ENCODE data around the gene KDELR3.
A peak's percentile ranks its signal among the peaks of the same experiment; 100 is the strongest.

Gene KDELR3

DNA sequence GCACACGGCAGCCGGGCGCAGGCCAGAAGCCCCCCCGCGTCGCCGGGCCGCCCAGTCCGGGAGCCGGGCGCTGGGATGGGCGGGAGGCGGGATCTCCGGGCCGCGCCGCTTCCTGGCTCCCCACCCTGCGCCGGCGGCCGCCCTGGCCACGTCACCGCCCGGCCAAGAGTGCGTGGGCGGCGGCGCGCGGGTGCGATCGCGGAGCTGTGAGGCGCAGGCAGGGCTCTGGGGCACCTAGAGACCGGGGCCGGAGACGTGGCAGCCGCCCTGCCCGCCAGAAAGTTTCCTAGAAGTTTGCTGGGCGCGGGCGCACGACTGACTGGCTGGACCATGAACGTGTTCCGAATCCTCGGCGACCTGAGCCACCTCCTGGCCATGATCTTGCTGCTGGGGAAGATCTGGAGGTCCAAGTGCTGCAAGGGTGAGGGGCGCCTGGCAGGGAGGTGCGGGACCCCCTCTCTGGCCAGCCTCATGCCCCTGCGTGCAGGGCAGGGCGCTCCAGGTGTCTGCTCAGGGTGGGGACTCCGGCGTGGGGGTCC lies at the start of gene KDELR3:
Gene KDELR3, plus strand, starts transcription at position 193 of the 539 bp plus-strand sequence. Its CDS starts 138 bp downstream, at position 331.
- peak in 1 of 2 donors; percentile 13 for DNase-seq (ENCODE audit: low read depth in 2 of 2)

DNA sequence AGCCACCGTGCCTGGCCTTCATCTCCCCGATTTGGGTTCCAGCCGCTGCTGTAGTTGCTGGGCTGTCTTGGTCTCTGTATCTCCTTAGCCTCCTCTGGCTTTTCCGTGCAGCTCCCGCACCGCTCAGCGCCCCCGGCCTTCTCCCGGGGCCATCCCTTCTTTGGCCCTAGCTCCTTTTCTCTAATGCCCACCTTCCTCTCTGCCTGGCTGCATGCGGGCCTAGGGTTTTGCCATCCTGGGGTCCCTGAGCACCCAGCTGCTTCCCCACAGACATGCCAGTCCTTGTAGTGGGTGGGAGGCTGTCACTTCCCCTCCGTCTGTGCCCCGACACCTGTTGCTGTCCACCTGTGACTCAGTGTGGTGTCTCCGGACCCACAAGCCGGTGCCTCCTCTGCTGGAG lies 49.3 kb upstream of the KDELR3 start:
- DNase-seq (ENCODE audit: low read depth in 2 of 2), result no peak

DNA sequence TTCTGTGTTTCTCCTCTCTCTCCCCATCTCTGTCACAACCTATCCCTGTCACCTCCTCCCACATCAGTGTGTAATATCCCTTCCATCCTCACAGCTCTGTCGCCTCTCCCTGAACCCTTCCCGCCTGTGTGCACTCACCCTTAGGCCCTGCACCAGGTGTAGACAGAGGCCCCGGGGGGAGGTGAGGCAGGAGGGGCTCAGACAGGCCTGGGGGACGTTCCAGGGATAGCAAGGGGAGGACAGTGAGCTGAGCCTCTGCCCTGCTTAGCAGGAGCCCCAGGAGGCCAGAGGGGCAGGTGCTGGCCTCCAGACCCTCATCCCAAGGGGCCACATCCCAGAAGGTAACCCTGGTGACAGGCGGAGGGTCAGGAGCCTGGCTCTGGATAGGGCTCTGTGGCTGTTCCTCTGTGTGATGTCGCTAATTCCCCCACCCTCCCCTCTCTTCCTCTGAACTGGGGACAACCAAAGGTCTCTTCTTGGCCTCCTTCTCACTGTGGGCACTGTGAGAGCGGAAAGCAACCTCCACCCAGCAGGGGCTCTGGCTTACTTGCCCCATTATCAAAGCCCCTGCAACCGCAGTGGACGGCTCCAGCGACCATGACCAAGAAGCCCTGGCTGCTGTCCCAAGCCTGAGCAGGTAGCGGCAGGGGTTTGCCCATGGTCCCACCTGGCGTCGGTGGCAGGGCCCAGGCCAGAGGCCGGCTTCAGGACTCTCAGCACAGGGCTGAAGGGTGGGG lies 48.6 kb upstream of the KDELR3 start:
- DNase-seq (ENCODE audit: low read depth in 2 of 2), result no peak

DNA sequence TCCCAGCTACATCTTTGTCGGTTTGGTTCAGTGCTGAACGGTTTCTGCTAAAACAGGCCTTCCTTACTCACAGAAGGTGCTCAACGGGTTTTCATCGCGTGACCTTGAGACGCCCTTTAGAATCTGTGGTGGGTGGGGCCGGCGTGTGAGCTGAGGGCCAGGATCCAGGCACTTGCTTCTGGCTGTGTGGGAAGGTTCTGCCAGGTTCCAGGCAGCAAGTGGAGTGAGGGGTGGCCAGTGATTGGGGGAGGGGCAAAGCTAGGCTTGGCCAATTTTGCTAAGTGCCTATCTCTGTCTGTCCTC lies 48.1 kb upstream of the KDELR3 start:
- no peak for DNase-seq (ENCODE audit: low read depth in 2 of 2)

DNA sequence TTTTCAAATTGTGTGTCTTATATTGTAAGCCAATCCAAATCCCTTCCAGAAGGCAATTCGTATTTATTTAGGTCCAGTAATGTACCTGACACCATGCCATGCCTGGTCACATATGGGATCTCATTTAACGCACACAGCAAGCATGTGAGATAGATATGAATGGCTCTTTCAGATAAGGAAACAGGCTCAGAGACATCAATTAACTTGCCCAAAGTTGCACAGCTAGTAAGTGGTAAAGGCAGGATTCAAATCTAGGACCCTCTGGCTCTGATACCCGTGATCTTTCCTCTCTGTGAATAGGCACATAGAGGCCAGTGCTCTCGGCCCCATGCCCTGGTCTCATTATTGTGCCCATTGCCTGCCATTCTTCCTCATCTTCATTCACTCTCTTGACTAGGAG lies 47.2 kb upstream of the KDELR3 start:
- no peak for DNase-seq (ENCODE audit: low read depth in 2 of 2)

DNA sequence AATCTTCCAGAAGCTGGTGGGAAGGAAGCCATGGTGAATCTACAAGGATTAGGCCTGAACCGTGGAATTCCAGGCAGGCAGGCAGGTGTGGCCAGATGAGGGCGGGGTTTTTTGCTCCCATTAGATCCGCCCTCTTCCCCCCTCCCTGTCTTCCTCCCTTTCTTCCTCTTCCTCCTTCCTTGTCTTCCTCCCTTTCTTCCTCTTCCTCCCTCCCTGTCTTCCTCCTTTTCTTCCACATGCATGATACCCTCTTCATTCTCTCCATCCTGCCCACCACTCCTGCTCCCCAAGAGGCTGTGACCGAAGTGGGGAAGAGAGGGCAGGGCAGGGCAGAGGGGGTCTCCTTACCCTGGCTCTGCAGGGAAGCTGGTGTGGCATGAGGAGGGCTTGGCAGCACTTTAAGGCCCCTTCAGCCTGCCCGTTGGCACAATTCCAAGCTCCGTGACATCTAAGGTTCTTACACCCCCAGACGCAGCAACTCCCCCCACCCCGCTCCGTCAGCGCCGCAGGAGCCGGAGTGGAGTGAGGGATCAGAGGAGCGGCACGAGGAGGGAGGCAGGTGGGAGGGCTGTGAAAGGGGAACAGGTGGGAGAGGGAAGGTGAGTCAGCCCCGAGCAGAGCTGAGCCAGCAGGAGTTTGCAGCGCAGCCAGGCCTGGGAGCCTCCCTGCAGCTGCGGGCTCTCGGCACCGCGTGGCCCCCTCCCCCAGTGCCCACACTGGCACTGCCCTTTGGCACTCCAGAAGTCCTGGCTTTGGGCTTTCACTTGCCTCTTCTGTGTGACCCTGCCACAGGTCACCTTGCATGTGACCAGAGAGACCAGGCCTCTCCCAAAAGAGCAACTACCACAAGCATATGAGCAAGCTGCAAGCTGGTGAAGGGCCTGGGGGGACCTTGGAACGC lies 45.0 kb upstream of the KDELR3 start:
- no peak for DNase-seq (ENCODE audit: low read depth in 2 of 2)

DNA sequence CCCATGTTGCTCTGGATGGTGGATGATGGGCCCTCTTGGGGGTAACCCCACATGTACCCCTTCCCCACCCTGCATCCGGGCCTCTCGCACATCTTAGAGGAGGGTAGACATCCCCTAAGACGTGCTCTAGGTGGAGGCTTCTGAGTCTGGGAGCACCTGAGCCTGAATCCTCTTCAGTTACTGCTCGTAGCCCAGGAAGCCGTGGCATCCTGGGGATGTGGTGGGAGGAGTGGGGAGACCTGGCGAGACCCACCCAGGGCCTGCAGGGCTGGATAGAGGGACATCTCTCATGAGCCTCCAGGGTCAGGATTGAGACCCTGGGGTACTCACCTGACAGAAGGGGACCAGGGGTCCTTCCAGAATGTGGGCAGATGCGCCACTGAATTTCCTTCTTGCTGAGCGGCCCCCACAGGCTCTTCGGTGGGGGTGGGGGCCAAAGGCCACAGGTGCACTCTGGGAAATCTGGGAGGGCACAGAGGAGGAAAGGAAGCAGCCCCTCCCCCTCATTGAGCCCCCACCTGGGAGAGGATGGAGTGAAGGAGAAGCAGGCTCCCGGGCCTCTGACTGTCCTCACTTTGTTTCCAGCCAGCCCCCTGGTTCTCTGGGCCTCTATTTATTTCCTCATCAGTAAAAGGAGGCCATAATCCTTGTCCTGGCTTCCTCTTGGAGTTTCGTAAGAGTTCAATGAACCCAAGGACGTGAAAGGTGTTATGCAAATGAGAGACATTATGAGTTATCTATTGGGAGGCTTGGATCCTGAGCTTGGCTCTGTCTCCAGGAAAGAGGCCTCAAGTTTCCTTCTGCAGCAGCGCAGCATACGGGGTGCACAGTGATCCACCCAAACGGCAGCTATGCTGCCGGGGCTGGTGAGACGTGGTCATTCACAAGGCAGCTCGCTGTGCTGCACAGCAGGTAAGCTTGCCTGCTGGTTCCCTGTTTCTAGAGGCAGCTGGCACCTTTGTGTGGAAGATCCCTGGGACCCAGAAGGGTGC lies 44.1 kb upstream of the KDELR3 start:
- no peak for DNase-seq (ENCODE audit: low read depth in 2 of 2)

DNA sequence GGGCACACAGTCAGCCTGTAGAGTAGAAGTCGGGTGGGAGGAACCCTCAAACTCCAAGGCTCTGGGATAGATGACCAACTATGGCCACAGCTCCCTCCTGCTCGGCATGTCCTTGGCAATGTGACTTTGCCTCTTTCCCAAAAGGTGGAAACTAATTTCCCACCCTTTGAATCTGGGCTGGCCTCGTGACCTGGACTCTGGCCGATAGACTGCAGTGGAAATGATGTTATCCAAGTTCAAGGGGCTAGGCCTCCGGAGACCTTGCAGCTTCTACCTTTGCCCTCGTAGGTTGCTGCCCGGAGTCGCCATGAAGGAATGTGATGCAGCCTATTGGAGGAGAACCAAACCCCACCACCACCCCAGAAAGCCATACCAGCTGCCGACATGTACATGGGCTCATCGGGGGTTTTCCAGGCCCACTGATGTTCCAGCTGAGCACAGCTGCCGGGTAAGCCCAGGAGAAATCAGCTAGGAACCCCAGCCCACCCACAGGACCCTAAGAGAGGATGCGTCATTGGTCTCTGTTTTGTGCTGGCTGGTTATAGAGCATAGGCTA lies 43.3 kb upstream of the KDELR3 start:
- DNase-seq (ENCODE audit: low read depth in 2 of 2), result no peak

DNA sequence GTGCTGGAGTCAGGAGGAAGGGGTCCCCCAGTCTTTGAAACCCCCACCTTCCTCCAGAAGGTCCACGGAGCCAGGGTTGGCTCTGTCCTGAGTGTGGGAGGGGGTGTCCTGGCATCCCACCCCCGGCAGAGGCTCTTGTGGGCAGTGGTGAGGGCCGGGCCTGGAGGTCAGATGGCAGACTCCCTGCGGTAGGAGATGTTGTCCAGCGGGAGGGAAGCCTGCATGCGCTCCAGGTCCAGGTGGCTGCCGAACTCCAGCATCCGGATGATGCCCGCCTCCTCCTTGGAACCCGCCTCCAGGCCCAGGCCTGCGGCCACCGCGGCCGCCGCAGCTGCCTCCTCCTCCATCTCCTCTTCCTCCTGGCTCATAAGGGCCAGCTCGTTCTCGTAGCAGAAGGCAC lies 41.3 kb upstream of the KDELR3 start:
- no peak for DNase-seq (ENCODE audit: low read depth in 2 of 2)

DNA sequence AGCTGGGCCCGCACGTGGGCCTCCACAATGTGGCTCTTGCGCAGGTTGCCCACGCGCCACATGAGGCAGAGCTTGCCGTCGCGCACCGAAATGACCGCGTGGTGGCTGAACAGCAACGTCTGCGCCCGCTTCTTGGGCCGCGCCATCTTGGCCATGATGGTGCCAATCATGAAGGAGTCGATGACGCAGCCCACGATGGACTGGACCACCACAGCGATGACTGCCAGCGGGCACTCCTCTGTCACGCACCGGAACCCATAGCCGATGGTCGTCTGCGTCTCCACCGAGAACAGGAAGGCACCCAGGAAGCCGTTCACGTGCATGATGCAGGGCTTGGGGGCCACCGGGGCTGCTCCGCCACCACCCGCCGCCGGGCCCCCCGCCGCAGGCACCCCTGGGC lies 40.4 kb upstream of the KDELR3 start:
- no peak for DNase-seq (ENCODE audit: low read depth in 2 of 2)

DNA sequence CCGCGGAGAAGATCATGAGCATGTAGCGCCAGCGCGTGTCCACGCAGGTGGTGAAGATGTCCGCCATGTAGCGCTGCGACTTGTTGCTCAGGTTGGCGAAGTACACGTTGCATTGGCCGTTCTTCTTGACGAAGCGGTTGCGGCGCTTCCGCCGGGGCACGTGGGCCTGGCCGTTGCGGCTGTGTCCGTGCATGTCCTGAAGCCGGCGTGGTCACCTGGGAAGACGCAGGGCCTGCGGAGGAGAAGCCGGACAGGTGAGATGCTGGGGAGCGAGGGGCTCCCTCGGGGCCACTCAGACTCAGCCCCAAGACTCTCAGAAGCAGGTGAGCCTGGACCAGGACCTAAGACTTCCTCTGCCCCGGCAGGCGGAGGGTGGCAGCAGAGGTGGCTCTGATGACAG lies 40.0 kb upstream of the KDELR3 start:
- DNase-seq (ENCODE audit: low read depth in 2 of 2), result no peak

DNA sequence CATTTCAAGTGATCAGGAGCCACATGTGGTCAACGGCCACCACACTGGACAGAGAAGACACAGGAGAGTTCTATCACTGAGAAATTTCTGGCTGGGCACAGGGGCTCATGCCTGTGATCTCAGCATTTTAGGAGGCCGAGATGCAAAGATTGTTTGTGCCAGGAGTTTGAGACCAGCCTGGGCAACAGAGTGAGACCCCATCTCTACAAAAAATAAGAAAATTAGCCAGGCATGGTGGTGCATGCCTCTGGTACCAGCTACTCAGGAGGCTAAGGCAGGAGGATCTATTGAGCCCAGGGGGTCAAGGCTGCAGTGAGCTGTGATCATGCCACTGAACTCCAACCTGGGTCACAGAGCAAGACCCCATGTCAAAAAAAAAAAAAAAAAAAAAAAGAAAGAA lies 39.2 kb upstream of the KDELR3 start:
- no peak for DNase-seq (ENCODE audit: low read depth in 2 of 2)

DNA sequence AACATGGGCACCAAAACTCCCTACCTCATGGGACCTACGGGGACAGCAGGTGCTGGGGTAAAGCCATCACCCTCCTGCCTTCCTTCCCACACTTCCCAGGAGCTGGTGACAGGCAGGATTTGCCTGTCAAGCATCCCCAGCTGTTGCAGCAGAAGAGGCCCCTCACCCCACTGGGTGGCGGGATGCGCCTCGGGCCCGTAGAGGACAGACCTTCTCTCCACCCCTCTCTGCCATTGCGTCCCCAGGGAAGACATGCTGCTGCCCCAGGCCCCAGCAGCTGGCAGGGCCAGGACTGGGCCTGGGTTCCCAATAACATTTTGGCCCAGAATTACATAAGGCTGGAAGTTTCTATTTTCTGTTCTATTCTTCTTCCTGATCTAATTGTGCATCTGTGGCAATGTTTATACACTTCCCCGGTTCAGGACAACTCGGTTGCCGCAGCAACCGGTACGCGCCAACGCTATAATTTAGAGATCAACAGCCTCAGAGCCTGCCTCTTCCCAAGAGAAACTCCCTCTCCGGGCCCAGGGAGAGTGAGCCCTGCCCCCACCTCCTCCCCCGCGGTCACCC lies 38.3 kb upstream of the KDELR3 start:
- no peak for DNase-seq (ENCODE audit: low read depth in 2 of 2)

DNA sequence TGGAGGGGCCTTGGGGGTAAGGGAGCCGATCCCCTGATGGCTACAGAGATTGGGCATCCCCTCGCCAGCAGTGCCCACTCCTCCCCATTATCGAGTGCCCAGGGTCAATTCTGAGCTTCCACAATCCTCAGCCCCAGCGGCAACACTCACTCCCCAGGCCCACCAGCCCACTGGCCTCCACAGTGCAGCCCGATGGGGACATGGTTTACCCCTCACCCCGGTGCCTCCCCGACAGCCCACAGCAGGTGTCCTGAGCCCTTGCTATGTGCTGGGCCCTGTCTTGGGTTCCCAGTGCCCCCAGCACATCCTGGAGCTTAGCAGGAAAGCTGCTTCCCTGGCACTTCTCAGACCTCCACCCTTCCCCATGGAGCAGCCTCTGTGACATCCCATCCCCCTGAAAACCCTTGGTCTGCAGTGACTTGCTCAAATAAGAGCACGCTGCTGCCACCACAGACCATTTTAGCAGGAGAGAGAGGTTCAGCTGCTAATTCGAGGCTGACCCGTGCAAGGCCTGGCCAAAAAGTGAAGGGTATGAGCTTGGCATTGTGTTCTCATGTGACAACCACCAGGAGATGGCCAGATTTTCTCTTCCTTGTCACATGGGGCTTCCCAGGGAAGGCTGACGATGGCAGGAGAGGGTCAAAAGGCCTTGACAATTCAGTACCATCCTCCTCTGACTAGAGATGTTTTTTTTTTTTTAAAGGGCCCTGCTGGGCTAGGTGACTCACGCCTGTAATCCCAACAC lies 36.5 kb upstream of the KDELR3 start:
- no peak for DNase-seq (ENCODE audit: low read depth in 2 of 2)

DNA sequence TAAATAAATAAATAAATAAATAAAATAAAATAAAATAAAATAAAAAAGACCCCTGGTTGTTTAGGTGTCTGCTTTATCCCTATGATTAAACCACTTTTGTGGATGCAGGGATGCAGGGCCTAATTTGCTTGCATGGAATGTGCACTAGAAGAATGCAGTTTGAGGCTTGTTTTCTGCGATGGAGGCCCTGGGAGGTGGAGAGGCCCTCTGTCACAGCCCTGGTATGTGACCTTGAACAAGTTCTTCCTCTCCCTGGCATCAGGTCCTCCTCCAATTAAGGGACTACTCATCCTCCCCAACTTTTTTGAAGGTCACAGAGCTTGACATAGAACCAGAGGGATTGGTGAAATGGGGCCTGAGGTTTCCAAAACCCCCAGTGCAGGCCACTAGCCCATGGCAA lies 35.6 kb upstream of the KDELR3 start:
- no peak for DNase-seq (ENCODE audit: low read depth in 2 of 2)

DNA sequence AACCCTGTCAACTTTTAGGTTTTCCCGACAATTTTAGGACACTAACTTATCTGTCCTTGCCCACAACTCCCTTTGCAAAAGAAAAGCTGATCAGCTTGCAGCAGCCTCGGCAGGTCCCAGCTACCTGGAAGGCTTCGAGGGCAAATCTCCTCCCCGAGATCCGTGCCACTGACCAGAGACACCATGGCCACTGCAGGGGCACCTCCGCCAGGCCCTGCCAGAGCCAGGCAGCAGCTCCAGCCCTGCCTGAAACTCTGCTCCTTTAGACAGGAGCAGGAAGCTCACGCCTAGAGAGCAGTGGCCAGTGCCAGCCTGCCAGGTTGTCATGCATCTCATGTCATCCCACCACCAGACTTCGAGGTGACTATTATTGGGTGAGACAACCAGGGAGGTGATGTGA lies 34.0 kb upstream of the KDELR3 start:
- DNase-seq (ENCODE audit: low read depth in 2 of 2), result no peak

DNA sequence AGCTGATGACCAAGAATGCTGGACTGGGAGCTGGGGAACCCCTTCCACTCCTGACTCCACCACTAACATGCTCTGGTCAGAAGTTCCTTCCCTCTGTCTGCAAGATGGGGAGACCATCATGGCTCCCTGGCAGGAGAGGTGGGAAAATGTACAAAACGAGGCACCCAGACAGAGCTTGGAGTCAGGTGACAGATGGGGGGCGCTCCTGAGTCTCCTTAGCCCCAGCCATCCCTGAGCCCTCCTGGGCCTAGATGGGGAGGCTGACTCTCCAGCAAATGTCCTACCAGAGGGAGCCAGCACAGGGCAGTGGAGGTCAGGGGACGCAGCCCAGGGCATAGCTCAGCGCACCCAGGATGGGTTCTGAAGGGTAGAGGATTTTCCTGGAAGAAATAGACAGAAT lies 32.9 kb upstream of the KDELR3 start:
- DNase-seq (ENCODE audit: low read depth in 2 of 2), result no peak

DNA sequence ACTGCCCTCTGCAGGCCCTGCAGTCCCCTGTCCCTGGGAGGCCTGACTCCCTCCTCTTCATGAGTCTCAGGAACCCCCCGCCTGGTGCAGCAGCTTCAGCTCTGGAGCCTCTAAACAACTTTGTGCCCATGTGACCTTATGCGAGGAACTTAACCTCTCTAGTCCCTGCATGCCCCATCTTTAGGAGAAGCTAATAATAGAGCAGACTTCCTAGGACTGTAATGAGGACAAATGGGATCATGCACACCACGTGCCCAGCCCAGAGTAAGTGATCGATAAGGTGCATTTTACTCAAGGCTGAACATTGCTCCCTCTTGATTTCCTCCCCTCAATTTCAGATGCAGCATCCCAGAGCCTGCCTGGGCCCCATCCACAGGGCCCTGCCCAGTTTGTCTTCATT lies 31.9 kb upstream of the KDELR3 start:
- no peak for DNase-seq (ENCODE audit: low read depth in 2 of 2)

DNA sequence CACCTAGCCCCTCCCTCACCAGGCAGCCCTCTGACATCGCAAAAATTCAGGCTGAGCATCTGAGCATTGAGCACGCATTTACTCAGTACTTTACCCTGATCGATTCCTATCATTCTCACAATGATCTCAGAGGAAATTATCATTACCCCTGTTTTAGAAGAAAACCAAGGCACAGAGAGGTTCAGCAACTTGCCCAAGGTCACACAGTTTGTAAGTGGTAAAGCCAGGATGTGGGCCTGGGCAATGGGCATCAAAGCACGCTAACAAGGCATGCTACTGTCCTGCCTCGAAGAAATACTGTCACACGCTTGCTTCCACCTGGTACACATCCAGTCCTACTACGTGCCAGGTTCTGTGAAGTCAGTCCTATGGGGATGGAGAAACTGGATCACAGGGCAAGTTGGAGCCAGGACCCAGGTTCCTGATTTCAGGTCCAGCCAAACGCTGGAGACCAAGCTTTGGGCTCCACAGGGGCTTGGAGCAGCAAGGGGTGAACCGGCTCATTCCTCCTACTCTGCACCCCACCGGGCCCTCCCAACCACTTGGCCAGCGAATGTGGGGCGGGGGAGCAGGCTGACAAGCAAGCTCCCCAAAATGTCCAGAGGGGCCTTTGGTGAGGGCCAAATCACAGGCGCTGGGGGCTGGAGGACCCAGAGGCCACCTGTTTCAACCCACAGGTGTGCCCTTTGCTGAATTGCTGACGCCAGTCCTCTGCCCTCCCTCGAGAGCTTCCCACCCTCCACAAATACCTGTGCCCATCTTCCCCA lies 31.1 kb upstream of the KDELR3 start:
- no peak for DNase-seq (ENCODE audit: low read depth in 2 of 2)

DNA sequence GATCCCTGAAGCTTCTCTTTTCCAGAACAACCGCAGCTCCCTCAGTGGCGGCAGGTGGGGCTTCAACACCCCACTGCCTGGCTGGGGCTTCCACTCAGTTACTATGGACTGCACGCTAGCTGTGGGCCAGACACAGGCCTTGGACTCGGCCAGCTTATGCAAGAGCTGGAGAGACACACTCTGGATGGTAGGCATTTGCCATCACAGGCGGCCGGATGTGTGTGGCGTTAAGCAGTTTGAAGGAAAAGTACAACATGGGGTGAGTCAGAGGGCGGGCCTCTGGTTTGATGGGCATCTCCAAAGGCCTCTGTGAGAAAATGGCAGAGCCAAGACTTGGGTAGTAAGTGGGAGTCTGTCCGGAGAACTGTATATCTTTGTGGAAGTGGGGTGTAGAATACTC lies 30.5 kb upstream of the KDELR3 start:
- DNase-seq (ENCODE audit: low read depth in 2 of 2), result no peak
